ENCODE results near the gene ECSCR. TPM values are rescaled to one million over a fixed set of nuclear protein-coding genes. Genes with fewer than 3 reads are reported as not detected.
"Not testable (repeated sequence)": the region's sequence is repeated elsewhere in the genome, so short reads cannot be mapped to it uniquely, and the experiment has no call there.

The ECSCR gene
- total and polyA plus RNA-seq, 5 donors from 2014 or later, result 0.23 to 1.6 (median 0.78) TPM; not detected in 1

- no peaks in the 10 kb centered on the region for H3K27me3 Mint-ChIP-seq
- H3K36me3 Mint-ChIP-seq, result no peaks in the 10 kb centered on the region
- H3K27ac Mint-ChIP-seq, result no peak overlapping the region
- H3K27ac ChIP-seq (ENCODE audit: insufficient read depth, low read length, poor library complexity, severe bottlenecking), result no peak overlapping the region
- no peak overlapping the region for H3K4me3 Mint-ChIP-seq
- no peaks in the 10 kb centered on the region for H3K36me3 ChIP-seq (ENCODE audit: control insufficient read depth, insufficient read depth, low read length)
- ATAC-seq (ENCODE audit: low read depth in 2 of 2), result no peak
- no peak overlapping the region for H3K4me3 ChIP-seq (ENCODE audit: low read depth, low read length)
- no peaks in the 10 kb centered on the region for H3K4me1 ChIP-seq (ENCODE audit: control insufficient read depth, insufficient read depth, low read length, poor library complexity, severe bottlenecking)
- peaks cover 0 to 17% (median 12%) of the 10 kb centered on the region in 4 donors for H3K4me1 Mint-ChIP-seq
- no peaks in the 10 kb centered on the region for H3K9me3 Mint-ChIP-seq
- H3K9me3 ChIP-seq (ENCODE audit: control insufficient read depth in 2 of 2, low read length in 2 of 2), result no peaks in the 10 kb centered on the region
- no peak for DNase-seq
- H3K27me3 ChIP-seq (ENCODE audit: control insufficient read depth, insufficient read depth, low read length), result no peaks in the 10 kb centered on the region
Measured at GRCh38 chr5:139494256-139494655, 31.7 kb upstream of the ECSCR start.

DNA sequence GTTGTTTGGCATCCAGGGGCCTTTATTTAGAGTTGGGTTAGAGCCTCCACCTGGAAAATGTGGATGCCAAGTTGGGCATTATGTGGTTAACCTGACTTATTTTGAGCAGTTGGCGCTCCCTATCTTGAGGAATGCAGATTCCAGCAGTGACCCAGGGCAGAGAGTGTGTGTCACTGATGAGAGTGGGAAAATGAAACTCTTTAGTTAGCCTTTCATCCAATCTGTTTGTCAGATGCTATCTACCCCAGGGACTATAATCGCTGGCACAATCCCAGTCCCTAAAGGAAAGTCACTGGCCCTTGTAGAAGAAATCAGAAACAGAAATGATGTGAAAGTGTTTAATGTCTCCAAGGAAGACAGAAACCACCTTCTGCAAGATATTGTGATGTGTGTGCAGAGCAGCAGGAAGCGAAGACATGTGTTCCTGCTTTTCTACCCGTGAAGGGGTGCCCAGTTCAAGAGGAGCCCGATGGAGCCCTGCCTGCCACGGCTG, 30.2 kb upstream of the ECSCR start:
- no peak overlapping the region for H3K27ac ChIP-seq (ENCODE audit: insufficient read depth, low read length, poor library complexity, severe bottlenecking)
- H3K4me3 Mint-ChIP-seq, result no peak overlapping the region
- DNase-seq (no peak), ATAC-seq (ENCODE audit: low read depth in 2 of 2) (no peak)
- H3K9me3 ChIP-seq (ENCODE audit: control insufficient read depth in 2 of 2, low read length in 2 of 2), result no peaks in the 10 kb centered on the region
- peak overlapping the region in 1 of 3 donors; percentile 20 for H3K27ac Mint-ChIP-seq
- H3K27me3 Mint-ChIP-seq, result no peaks in the 10 kb centered on the region
- H3K27me3 ChIP-seq (ENCODE audit: control insufficient read depth, insufficient read depth, low read length), result no peaks in the 10 kb centered on the region
- H3K4me3 ChIP-seq (ENCODE audit: low read depth, low read length), result no peak overlapping the region
- H3K4me1 Mint-ChIP-seq, result peaks cover 0 to 20% (median 18%) of the 10 kb centered on the region in 4 donors
- no peaks in the 10 kb centered on the region for H3K36me3 ChIP-seq (ENCODE audit: control insufficient read depth, insufficient read depth, low read length)
- no peaks in the 10 kb centered on the region for H3K36me3 Mint-ChIP-seq
- no peaks in the 10 kb centered on the region for H3K9me3 Mint-ChIP-seq
- H3K4me1 ChIP-seq (ENCODE audit: control insufficient read depth, insufficient read depth, low read length, poor library complexity, severe bottlenecking), result peaks cover 6% of the 10 kb centered on the region

DNA sequence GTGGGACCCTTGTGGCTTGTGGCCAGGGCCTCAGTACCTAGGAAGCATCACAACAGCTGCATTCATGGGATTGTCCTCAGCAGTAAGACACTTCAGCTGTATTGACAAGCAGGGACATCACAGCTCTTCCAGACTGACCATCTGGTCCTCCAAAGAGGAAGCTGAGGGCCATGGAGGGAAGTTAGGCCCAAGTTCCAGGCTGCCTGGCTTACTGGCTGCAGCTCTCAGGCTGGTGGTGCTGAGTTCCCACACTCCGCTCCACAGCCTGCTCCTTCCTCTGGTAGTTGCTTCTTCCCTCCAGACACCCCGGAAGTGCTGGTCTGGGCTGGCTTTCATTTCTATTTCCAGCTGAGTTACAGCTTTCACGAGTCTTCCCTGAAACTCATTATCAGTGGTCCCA, 25.7 kb upstream of the ECSCR start:
- H3K4me3 Mint-ChIP-seq, result no peak overlapping the region
- H3K27ac Mint-ChIP-seq, result peak overlapping the region in 2 of 3 donors; percentile 48 to 80
- no peaks in the 10 kb centered on the region for H3K27me3 Mint-ChIP-seq
- H3K4me3 ChIP-seq (ENCODE audit: low read depth, low read length), result no peak overlapping the region
- ATAC-seq (ENCODE audit: low read depth in 2 of 2) (peak in 1 of 2 donors; percentile 34), DNase-seq (peak in 1 of 3 donors; percentile 27)
- no peaks in the 10 kb centered on the region for H3K9me3 Mint-ChIP-seq
- no peak overlapping the region for H3K27ac ChIP-seq (ENCODE audit: insufficient read depth, low read length, poor library complexity, severe bottlenecking)
- H3K4me1 Mint-ChIP-seq, result peaks cover 0 to 25% (median 12%) of the 10 kb centered on the region in 4 donors
- no peaks in the 10 kb centered on the region for H3K36me3 ChIP-seq (ENCODE audit: control insufficient read depth, insufficient read depth, low read length)
- H3K27me3 ChIP-seq (ENCODE audit: control insufficient read depth, insufficient read depth, low read length), result no peaks in the 10 kb centered on the region
- peaks cover 6% of the 10 kb centered on the region for H3K4me1 ChIP-seq (ENCODE audit: control insufficient read depth, insufficient read depth, low read length, poor library complexity, severe bottlenecking)
- no peaks in the 10 kb centered on the region for H3K9me3 ChIP-seq (ENCODE audit: control insufficient read depth in 2 of 2, low read length in 2 of 2)
- no peaks in the 10 kb centered on the region for H3K36me3 Mint-ChIP-seq

DNA sequence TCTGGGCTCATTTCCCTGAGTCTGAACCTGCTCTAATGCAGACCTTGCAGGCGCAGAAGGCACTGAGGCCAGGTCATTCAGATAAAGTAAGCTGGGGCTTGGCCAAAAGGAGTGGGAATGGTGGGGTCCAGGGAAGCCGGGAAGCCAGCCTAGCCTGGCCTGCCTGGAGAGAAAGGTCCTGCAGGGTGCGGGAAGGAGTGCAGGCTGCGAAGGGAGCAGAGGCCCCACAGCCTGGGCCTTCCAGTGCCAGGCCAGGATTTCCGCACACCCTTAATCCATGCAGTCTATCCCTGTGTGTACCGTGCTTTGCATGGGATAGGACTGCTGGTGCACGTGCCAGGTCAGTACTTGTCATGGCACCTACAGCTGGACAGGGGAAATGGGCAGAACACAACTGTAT, 23.7 kb upstream of the ECSCR start:
- H3K9me3 Mint-ChIP-seq, result no peaks in the 10 kb centered on the region
- H3K4me1 ChIP-seq (ENCODE audit: control insufficient read depth, insufficient read depth, low read length, poor library complexity, severe bottlenecking), result peaks cover 15% of the 10 kb centered on the region
- ATAC-seq (ENCODE audit: low read depth in 2 of 2) (no peak), DNase-seq (no peak)
- H3K4me3 Mint-ChIP-seq, result no peak overlapping the region
- H3K27ac Mint-ChIP-seq, result peak overlapping the region in 2 of 3 donors; percentile 31 to 84
- H3K36me3 ChIP-seq (ENCODE audit: control insufficient read depth, insufficient read depth, low read length), result no peaks in the 10 kb centered on the region
- no peaks in the 10 kb centered on the region for H3K27me3 ChIP-seq (ENCODE audit: control insufficient read depth, insufficient read depth, low read length)
- H3K9me3 ChIP-seq (ENCODE audit: control insufficient read depth in 2 of 2, low read length in 2 of 2), result no peaks in the 10 kb centered on the region
- H3K27me3 Mint-ChIP-seq, result no peaks in the 10 kb centered on the region
- H3K4me3 ChIP-seq (ENCODE audit: low read depth, low read length), result no peak overlapping the region
- H3K4me1 Mint-ChIP-seq, result peaks cover 0 to 30% (median 11%) of the 10 kb centered on the region in 4 donors
- no peaks in the 10 kb centered on the region for H3K36me3 Mint-ChIP-seq
- H3K27ac ChIP-seq (ENCODE audit: insufficient read depth, low read length, poor library complexity, severe bottlenecking), result no peak overlapping the region

GRCh38 chr5:139482890-139483208, 20.3 kb upstream of the ECSCR start:
- peak overlapping the region; percentile 83 for H3K27ac ChIP-seq (ENCODE audit: insufficient read depth, low read length, poor library complexity, severe bottlenecking)
- peaks cover 15% of the 10 kb centered on the region for H3K36me3 Mint-ChIP-seq
- H3K36me3 ChIP-seq (ENCODE audit: control insufficient read depth, insufficient read depth, low read length), result peaks cover 20% of the 10 kb centered on the region
- H3K4me1 ChIP-seq (ENCODE audit: control insufficient read depth, insufficient read depth, low read length, poor library complexity, severe bottlenecking), result peaks cover 41% of the 10 kb centered on the region
- H3K27me3 Mint-ChIP-seq; H3K9me3 ChIP-seq (ENCODE audit: control insufficient read depth in 2 of 2, low read length in 2 of 2); H3K9me3 Mint-ChIP-seq; DNase-seq; ATAC-seq (ENCODE audit: low read depth in 2 of 2); H3K27me3 ChIP-seq (ENCODE audit: control insufficient read depth, insufficient read depth, low read length): not testable (repeated sequence)
- peak overlapping the region; percentile 94 to 99 (median 98) for H3K27ac Mint-ChIP-seq
- H3K4me1 Mint-ChIP-seq, result peaks cover 0 to 49% (median 25%) of the 10 kb centered on the region in 4 donors
- peak overlapping the region; percentile 90 to 94 (median 93) for H3K4me3 Mint-ChIP-seq
- H3K4me3 ChIP-seq (ENCODE audit: low read depth, low read length), result peak overlapping the region; percentile 97

DNA sequence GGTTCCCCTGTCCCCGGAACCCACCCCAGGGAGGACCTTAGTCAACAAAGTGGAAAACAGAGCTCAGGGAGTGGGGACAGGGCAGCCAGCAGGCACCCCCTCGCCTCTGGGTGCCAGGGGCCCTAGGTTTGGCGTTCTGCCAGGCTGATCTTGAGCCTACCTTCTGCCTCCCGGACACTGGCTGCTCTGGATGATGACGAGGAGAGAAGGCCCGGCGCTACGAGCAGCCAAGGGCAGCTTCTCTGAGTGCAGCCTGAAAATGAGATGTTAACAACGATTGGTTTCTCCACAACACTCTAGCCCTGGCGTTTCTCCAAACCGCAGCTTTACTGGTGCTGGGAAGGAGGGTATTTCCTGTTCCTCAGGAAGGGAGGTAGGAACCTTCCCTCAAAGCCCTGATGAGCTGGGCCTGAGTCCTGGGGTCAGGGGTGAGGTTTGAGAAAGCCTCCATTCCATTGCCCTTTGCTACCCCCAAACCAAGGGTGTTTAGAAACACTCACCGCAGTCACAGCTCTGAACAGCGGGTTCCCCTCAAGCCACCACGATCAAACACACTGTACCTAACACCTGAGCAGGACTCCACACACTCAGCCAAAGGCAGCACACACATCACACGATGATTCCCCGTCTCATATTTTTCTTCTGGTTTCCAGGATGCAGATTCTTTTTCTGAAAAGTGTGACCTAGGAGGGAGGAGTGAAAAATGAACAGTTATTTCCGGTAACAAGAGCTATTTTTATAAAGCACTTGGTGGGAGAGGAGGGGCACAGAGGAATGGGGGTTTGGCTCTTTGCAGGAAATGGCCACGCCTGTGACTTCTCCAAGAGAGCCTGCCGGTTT, 19.7 kb upstream of the ECSCR start, which contains the start of gene STING1:
STING1 (minus strand) TSS at position 709 of the 840 bp plus-strand sequence. CDS start 1,054 bp downstream, outside the sequence.
- H3K27me3 Mint-ChIP-seq, result no peaks in the 10 kb centered on the region
- ATAC-seq (ENCODE audit: low read depth in 2 of 2) (peak; percentile 74 to 81), DNase-seq (peak; percentile 48 to 91 (median 70))
- H3K4me1 ChIP-seq (ENCODE audit: control insufficient read depth, insufficient read depth, low read length, poor library complexity, severe bottlenecking), result peaks cover 45% of the 10 kb centered on the region
- no peaks in the 10 kb centered on the region for H3K9me3 ChIP-seq (ENCODE audit: control insufficient read depth in 2 of 2, low read length in 2 of 2)
- H3K27ac Mint-ChIP-seq, result peak within 1 kb of the TSS; percentile 94 to 99 (median 98)
- peaks cover 15% of the 10 kb centered on the region for H3K36me3 Mint-ChIP-seq
- peak within 1 kb of the TSS; percentile 90 to 94 (median 93) for H3K4me3 Mint-ChIP-seq
- H3K36me3 ChIP-seq (ENCODE audit: control insufficient read depth, insufficient read depth, low read length), result peaks cover 26% of the 10 kb centered on the region
- H3K27ac ChIP-seq (ENCODE audit: insufficient read depth, low read length, poor library complexity, severe bottlenecking), result peak within 1 kb of the TSS; percentile 83
- peak within 1 kb of the TSS; percentile 97 for H3K4me3 ChIP-seq (ENCODE audit: low read depth, low read length)
- no peaks in the 10 kb centered on the region for H3K9me3 Mint-ChIP-seq
- peaks cover 0 to 53% (median 27%) of the 10 kb centered on the region in 4 donors for H3K4me1 Mint-ChIP-seq
- no peaks in the 10 kb centered on the region for H3K27me3 ChIP-seq (ENCODE audit: control insufficient read depth, insufficient read depth, low read length)

DNA sequence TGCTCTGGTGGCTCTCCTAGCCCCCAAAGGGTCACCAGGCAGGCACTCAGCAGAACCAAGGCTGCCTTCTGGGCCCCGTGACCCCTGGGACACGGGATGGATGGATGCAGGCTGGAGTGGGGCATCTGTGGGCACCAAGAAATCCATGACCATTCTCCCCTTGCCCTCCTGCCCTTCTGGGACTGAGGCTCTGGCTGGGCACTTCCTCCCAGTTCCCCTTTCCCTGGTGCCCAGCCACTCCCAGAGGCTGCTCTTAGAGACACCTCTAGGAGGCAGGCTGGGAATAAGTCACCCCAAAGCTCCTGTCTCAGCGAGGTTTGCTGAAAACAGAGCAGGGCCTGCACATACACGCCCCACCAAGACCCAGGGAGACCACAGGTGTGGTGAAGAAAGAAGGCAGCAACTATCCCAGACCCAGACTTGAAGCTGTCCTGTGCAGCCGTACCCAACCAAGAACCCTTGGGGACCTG, 19.1 kb upstream of the ECSCR start:
- peaks cover 15% of the 10 kb centered on the region for H3K36me3 Mint-ChIP-seq
- peaks cover 50% of the 10 kb centered on the region for H3K4me1 ChIP-seq (ENCODE audit: control insufficient read depth, insufficient read depth, low read length, poor library complexity, severe bottlenecking)
- H3K4me3 Mint-ChIP-seq, result peak overlapping the region; percentile 90 to 94 (median 93)
- peak overlapping the region; percentile 83 for H3K27ac ChIP-seq (ENCODE audit: insufficient read depth, low read length, poor library complexity, severe bottlenecking)
- no peaks in the 10 kb centered on the region for H3K27me3 ChIP-seq (ENCODE audit: control insufficient read depth, insufficient read depth, low read length)
- H3K4me1 Mint-ChIP-seq, result peaks cover 0 to 53% (median 27%) of the 10 kb centered on the region in 4 donors
- H3K9me3 ChIP-seq (ENCODE audit: control insufficient read depth in 2 of 2, low read length in 2 of 2), result no peaks in the 10 kb centered on the region
- H3K27me3 Mint-ChIP-seq, result no peaks in the 10 kb centered on the region
- H3K36me3 ChIP-seq (ENCODE audit: control insufficient read depth, insufficient read depth, low read length), result peaks cover 31% of the 10 kb centered on the region
- DNase-seq, result peak in 2 of 3 donors; percentile 6 to 36
- peak overlapping the region; percentile 97 for H3K4me3 ChIP-seq (ENCODE audit: low read depth, low read length)
- H3K9me3 Mint-ChIP-seq, result no peaks in the 10 kb centered on the region
- H3K27ac Mint-ChIP-seq, result peak overlapping the region; percentile 94 to 99 (median 98)
- peak; percentile 14 to 23 for ATAC-seq (ENCODE audit: low read depth in 2 of 2)

Data from CD4-positive, CD25-positive, alpha-beta regulatory T cell (primary cell).